Hepatocyte (in vitro differentiated cells): Measurements from ENCODE around the gene ZBTB8OS. TPM values are rescaled to one million over a fixed set of nuclear protein-coding genes. Genes with fewer than 3 reads are reported as not detected.

ENCODE experiments used
- DNase-seq: peaks from one replicate; pipeline ENCODE4 v3.0.0-alpha.2; 2016; ENCODE audit warnings: low spot score
- H2AFZ ChIP-seq: fragments of 200-600 bp; sonication (generic); 2 replicates; pipeline ENCODE4 v1.6.0; 2016; ENCODE audit warnings: antibody characterized with exemption, mild to moderate bottlenecking
- H3K27ac ChIP-seq: fragments of 200-600 bp; sonication (generic); 2 replicates; pipeline ENCODE4 v1.5.1; 2016; ENCODE audit warnings: mild to moderate bottlenecking
- H3K27me3 ChIP-seq: fragments of 200-600 bp; sonication (generic); 2 replicates; pipeline ENCODE4 v1.6.1; 2016
- H3K36me3 ChIP-seq: fragments of 200-600 bp; sonication (generic); replicated peaks from 2 replicates; pipeline ENCODE4 v1.5.1; 2016; ENCODE audit warnings: low read depth; ENCODE audit not compliant: insufficient read depth
- H3K4me1 ChIP-seq: fragments of 200-600 bp; sonication (generic); 2 replicates; pipeline ENCODE4 v1.5.1; 2016; ENCODE audit warnings: mild to moderate bottlenecking, moderate library complexity; ENCODE audit not compliant: insufficient read depth
- H3K4me2 ChIP-seq: fragments of 200-600 bp; sonication (generic); 2 replicates; pipeline ENCODE4 v1.6.0; 2016
- H3K4me3 ChIP-seq: fragments of 200-600 bp; sonication (generic); 2 replicates; pipeline ENCODE4 v1.5.1; 2016; ENCODE audit warnings: mild to moderate bottlenecking
- H3K79me2 ChIP-seq: fragments of 200-600 bp; sonication (generic); 2 replicates; pipeline ENCODE4 v1.6.0; 2017; ENCODE audit warnings: mild to moderate bottlenecking
- H3K9me2 ChIP-seq: fragments of 200-600 bp; sonication (generic); replicated peaks from 2 replicates; pipeline ENCODE4 v1.6.0; 2017; ENCODE audit warnings: mild to moderate bottlenecking; ENCODE audit not compliant: insufficient read depth
- H3K9me3 ChIP-seq: fragments of 200-600 bp; sonication (generic); 2 replicates; pipeline ENCODE4 v1.5.1; 2016; ENCODE audit warnings: low read depth, mild to moderate bottlenecking
- H4K20me1 ChIP-seq: fragments of 200-600 bp; sonication (generic); 2 replicates; pipeline ENCODE4 v1.6.0; 2016; ENCODE audit warnings: mild to moderate bottlenecking; ENCODE audit not compliant: insufficient read depth, poor library complexity, severe bottlenecking
- CTCF ChIP-seq: fragments of 200-600 bp; sonication (generic); IDR thresholded peaks from 2 replicates; pipeline ENCODE4 v1.5.1; 2016; ENCODE audit warnings: antibody characterized with exemption, mild to moderate bottlenecking; ENCODE audit not compliant: poor library complexity
- EZH2 ChIP-seq: fragments of 200-600 bp; sonication (generic); IDR thresholded peaks from 2 replicates; pipeline ENCODE4 v1.6.1; 2016; ENCODE audit warnings: antibody characterized with exemption, mild to moderate bottlenecking, borderline replicate concordance
- EZH2phosphoT487 ChIP-seq: fragments of 200-600 bp; sonication (generic); IDR thresholded peaks from one replicate; pipeline ENCODE4 v1.6.1; 2018; ENCODE audit warnings: antibody characterized with exemption, mild to moderate bottlenecking, low read depth, moderate library complexity; ENCODE audit not compliant: unreplicated experiment, severe bottlenecking
- WGBS: methylation state at CpG from one replicate; pipeline ENCODE4 v1.1.6; 2016; ENCODE audit warnings: low lambda C conversion rate; ENCODE audit errors: missing lambda C conversion rate; 5-methylcytosine and 5-hydroxymethylcytosine counted together
- polyA plus RNA-seq: library from polyadenylated mRNA; unstranded; fragments of >200 nt; fragmentation: Nextera tagmentation; extraction: Ambion mirVana; gene quantifications from 2 replicates; pipeline ENCODE4 v1.2.1, GENCODE V29; 2016
- small RNA-seq: library from RNA; depleted of rRNA; stranded (forward); fragments of <200 nt; gene quantifications from one replicate; pipeline ENCODE3, GENCODE V24; 2014
- total RNA-seq: library from RNA; depleted of rRNA; stranded (reverse); fragments of >200 nt; gene quantifications from 2 replicates; pipeline ENCODE4 v1.2.3, GENCODE V29; 2014

ZBTB8OS gene
- total and polyA plus RNA-seq, 2 experiments from 2014 or later, result 62.7 to 65.1 TPM

- whole genome bisulfite sequencing, result 89% methylated on average over 10 of the region's 10 CpGs
- no peak for DNase-seq
- no peak overlapping the region for H3K4me2 ChIP-seq
These were observed 69.9 kb downstream of the ZBTB8OS start for GRCh38 chr1:32580348-32581017.

More at GRCh38 chr1:32580348-32581017, 69.9 kb downstream of the ZBTB8OS start:
- Histone ChIP-seq H3K4me1 (no peaks in the 10 kb centered on the region), H3K4me3 (no peak overlapping the region), H3K9me3 (no peaks in the 10 kb centered on the region), H3K36me3 (no peaks in the 10 kb centered on the region), H4K20me1 (no peaks in the 10 kb centered on the region), H3K79me2 (no peaks in the 10 kb centered on the region), H3K27me3 (no peaks in the 10 kb centered on the region), H3K9me2 (no peaks in the 10 kb centered on the region), H2AFZ (no peak overlapping the region), H3K27ac (no peak overlapping the region)
- TF ChIP-seq CTCF (no peak), EZH2phosphoT487 (no peak), EZH2 (no peak)

Small RNAs within 50 kb of the gene (small RNA-seq; reads per million reads assigned to genes)
- not detected for gene RF00019

Other genes with a start within 250 kb of the ZBTB8OS start
- 0.36 and 0.90 TPM in 2 replicates for gene ZBTB8B, start 185.5 kb downstream of the ZBTB8OS start, total RNA-seq
- 0.22 and 0.28 TPM in 2 replicates for gene ZBTB8B, start 185.5 kb downstream of the ZBTB8OS start, polyA plus RNA-seq
- gene ZBTB8A, start 111.1 kb downstream of the ZBTB8OS start, total RNA-seq, result 5.1 and 5.7 TPM in 2 replicates
- 3.0 and 3.7 TPM in 2 replicates for gene ZBTB8A, start 111.1 kb downstream of the ZBTB8OS start, polyA plus RNA-seq
- gene RBBP4, start 658 bp upstream of the ZBTB8OS start, total RNA-seq, result 139 and 147 TPM in 2 replicates
- 167 and 177 TPM in 2 replicates for gene RBBP4, start 658 bp upstream of the ZBTB8OS start, polyA plus RNA-seq
- gene SYNC, start 52.2 kb upstream of the ZBTB8OS start, total RNA-seq, result 7.6 and 9.0 TPM in 2 replicates
- gene SYNC, start 52.2 kb upstream of the ZBTB8OS start, polyA plus RNA-seq, result 6.8 and 6.9 TPM in 2 replicates
- 83.4 and 104 TPM in 2 replicates for gene YARS1, start 166.8 kb upstream of the ZBTB8OS start, total RNA-seq
- gene YARS1, start 166.8 kb upstream of the ZBTB8OS start, polyA plus RNA-seq, result 140 and 150 TPM in 2 replicates
- 27.1 and 41.5 TPM in 2 replicates for gene S100PBP, start 167.1 kb upstream of the ZBTB8OS start, total RNA-seq
- gene S100PBP, start 167.1 kb upstream of the ZBTB8OS start, polyA plus RNA-seq, result 10.7 and 17.9 TPM in 2 replicates
- gene FNDC5, start 220.4 kb upstream of the ZBTB8OS start, total RNA-seq, result 5.8 and 9.0 TPM in 2 replicates
- gene FNDC5, start 220.4 kb upstream of the ZBTB8OS start, polyA plus RNA-seq, result 5.2 and 11.2 TPM in 2 replicates
- gene HPCA, start 235.9 kb upstream of the ZBTB8OS start, total RNA-seq, result not detected in 2 replicates
- gene HPCA, start 235.9 kb upstream of the ZBTB8OS start, polyA plus RNA-seq, result 0.85 and 1.0 TPM in 2 replicates